ENCODE results near the gene CTNNA3. TPM values are rescaled to one million over a fixed set of nuclear protein-coding genes. Genes with fewer than 3 reads are reported as not detected.

Gene CTNNA3
- polyA plus RNA-seq, 1 donor from 2014 or later = 0.14 TPM

GRCh38 chr10:66737241-66737640, 958.8 kb downstream of the CTNNA3 start:
- H3K79me2 ChIP-seq (replicated peaks; ENCODE audit: insufficient read depth, low read length) = no peaks in the 10 kb centered on the region
- no peak overlapping the region for H3K9ac ChIP-seq (ENCODE audit: low read length)
- H4K20me1 ChIP-seq (ENCODE audit: insufficient read depth) = no peaks in the 10 kb centered on the region
- TF ChIP-seq RAD21 (conservative IDR thresholded peaks at IDR 0.05) = no peak
- TF ChIP-seq MXI1 (conservative IDR thresholded peaks at IDR 0.05; ENCODE audit: poor library complexity, severe bottlenecking) = no peak
- no peak for TF ChIP-seq EZH2 (IDR thresholded peaks at IDR 0.05; ENCODE audit: borderline replicate concordance, insufficient read depth, low read length, poor library complexity, severe bottlenecking)
- no peak for TF ChIP-seq POLR2AphosphoS5 (IDR thresholded peaks at IDR 0.05)
- TF ChIP-seq SMC3 (conservative IDR thresholded peaks at IDR 0.05; ENCODE audit: poor library complexity) = no peak
- H3K27me3 ChIP-seq (ENCODE audit: insufficient read depth, low read depth, low read length) = no peaks in the 10 kb centered on the region
- H3K9me3 ChIP-seq (ENCODE audit: low read length) = no peaks in the 10 kb centered on the region
- no peak overlapping the region for H3K27ac ChIP-seq (ENCODE audit: low read length)
- no peak overlapping the region for H3K4me2 ChIP-seq (ENCODE audit: low read length)
- no peaks in the 10 kb centered on the region for H3F3A ChIP-seq (ENCODE audit: insufficient read depth, low read length, poor library complexity, severe bottlenecking)
- H3K4me3 ChIP-seq (ENCODE audit: low read length) = no peak overlapping the region
- H3K36me3 ChIP-seq (ENCODE audit: insufficient read depth, low read length) = no peaks in the 10 kb centered on the region
- no peak overlapping the region for H2AFZ ChIP-seq (ENCODE audit: low read depth, low read length)
- H3K9me2 ChIP-seq (ENCODE audit: insufficient read depth, low read length) = no peaks in the 10 kb centered on the region

GRCh38 chr10:66723608-66724400, 972.2 kb downstream of the CTNNA3 start:
- H2AFZ ChIP-seq (ENCODE audit: low read depth, low read length) = no peak overlapping the region
- no peaks in the 10 kb centered on the region for H4K20me1 ChIP-seq (ENCODE audit: insufficient read depth)
- no peak overlapping the region for H3K4me2 ChIP-seq (ENCODE audit: low read length)
- H3K27me3 ChIP-seq (ENCODE audit: insufficient read depth, low read depth, low read length) = no peaks in the 10 kb centered on the region
- H3K79me2 ChIP-seq (replicated peaks; ENCODE audit: insufficient read depth, low read length) = no peaks in the 10 kb centered on the region
- no peak overlapping the region for H3K9ac ChIP-seq (ENCODE audit: low read length)
- no peaks in the 10 kb centered on the region for H3K9me2 ChIP-seq (ENCODE audit: insufficient read depth, low read length)
- H3K36me3 ChIP-seq (ENCODE audit: insufficient read depth, low read length) = no peaks in the 10 kb centered on the region
- H3F3A ChIP-seq (ENCODE audit: insufficient read depth, low read length, poor library complexity, severe bottlenecking) = no peaks in the 10 kb centered on the region
- H3K9me3 ChIP-seq (ENCODE audit: low read length) = no peaks in the 10 kb centered on the region
- H3K27ac ChIP-seq (ENCODE audit: low read length) = no peak overlapping the region
- no peak for TF ChIP-seq POLR2AphosphoS5 (IDR thresholded peaks at IDR 0.05)
- TF ChIP-seq MXI1 (conservative IDR thresholded peaks at IDR 0.05; ENCODE audit: poor library complexity, severe bottlenecking) = no peak
- no peak for TF ChIP-seq REST (IDR thresholded peaks at IDR 0.05; ENCODE audit: borderline replicate concordance)
- no peak for TF ChIP-seq EZH2 (IDR thresholded peaks at IDR 0.05; ENCODE audit: borderline replicate concordance, insufficient read depth, low read length, poor library complexity, severe bottlenecking)
- no peak for TF ChIP-seq TAF1 (IDR thresholded peaks at IDR 0.05; ENCODE audit: low read depth)
- no peak for TF ChIP-seq SMC3 (conservative IDR thresholded peaks at IDR 0.05; ENCODE audit: poor library complexity)
- TF ChIP-seq RAD21 (conservative IDR thresholded peaks at IDR 0.05) = no peak
- no peak for TF ChIP-seq CTCF (IDR thresholded peaks at IDR 0.05; ENCODE audit: poor library complexity, severe bottlenecking)
- TF ChIP-seq EP300 (conservative IDR thresholded peaks at IDR 0.05; ENCODE audit: poor library complexity, severe bottlenecking) = no peak
- no peak overlapping the region for H3K4me3 ChIP-seq (ENCODE audit: low read length)
